Measurements from ENCODE around the gene GGCX. TPM values are rescaled to one million over a fixed set of nuclear protein-coding genes. Genes with fewer than 3 reads are reported as not detected.
A peak's percentile ranks its signal among the peaks of the same experiment; 100 is the strongest.

Gene GGCX
- polyA plus RNA-seq, 3 donors = 34.9 to 47.7 (median 47.2) TPM

DNA sequence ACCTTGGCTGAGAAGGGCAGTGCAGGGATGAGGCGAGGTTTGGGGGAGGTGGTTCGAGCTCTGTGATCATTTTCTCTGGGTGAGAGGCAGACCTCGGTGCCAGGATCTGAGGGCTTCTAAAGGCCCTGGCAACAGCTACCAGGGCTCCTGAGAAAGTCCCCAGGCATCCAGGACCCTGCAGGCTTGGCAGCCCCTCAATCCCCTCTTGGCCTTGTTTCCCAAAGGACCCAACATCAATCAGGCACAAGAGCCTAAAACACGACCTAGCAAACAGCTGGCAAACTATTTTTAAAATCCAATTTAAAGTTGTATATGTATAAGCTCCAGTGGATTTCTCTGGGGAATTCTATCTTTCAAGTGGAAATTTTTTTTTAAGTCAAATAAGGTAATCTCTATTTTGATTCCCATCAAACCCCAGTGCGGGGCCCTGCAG, 37.4 kb downstream of the GGCX start:
- DNase-seq = no peak

DNA sequence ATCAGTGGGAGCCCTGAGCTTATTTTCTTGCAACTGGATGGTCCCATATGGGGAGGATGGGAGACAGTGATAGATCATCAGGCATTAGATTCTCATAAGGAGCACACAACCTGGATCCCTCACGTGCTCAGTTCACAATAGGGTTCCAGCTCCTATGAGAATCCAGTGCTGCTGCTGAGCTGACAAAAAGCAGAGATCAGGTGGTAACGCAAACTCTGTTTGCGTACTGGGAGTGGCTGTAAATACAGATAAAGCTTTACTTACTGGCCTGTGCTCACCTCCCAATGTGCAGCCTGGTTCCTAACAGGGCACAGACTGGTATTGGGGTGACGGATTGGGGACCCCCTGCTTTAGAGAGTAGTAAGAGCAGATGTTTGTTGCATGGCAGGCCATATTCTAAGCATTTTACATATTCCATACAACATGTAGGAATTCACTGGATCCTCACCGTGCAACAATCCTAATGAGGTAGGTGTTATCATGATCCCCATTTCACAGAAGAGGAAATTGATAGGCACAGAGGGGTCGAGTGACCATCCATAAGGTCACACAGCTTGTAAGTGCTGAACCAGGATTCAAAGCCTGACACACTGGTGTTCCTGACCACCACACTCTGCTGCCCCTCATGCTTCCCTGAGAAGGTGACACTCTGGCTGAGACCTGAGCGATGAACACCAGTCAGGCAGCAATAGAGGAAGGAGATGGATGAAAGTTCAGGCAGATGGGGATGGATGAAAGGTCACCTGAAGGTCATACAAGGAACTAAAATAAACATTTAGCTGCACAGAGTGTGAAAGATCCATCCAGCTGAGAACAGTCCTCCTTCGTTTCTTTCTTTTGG, 38.0 kb downstream of the GGCX start:
- DNase-seq = no peak

DNA sequence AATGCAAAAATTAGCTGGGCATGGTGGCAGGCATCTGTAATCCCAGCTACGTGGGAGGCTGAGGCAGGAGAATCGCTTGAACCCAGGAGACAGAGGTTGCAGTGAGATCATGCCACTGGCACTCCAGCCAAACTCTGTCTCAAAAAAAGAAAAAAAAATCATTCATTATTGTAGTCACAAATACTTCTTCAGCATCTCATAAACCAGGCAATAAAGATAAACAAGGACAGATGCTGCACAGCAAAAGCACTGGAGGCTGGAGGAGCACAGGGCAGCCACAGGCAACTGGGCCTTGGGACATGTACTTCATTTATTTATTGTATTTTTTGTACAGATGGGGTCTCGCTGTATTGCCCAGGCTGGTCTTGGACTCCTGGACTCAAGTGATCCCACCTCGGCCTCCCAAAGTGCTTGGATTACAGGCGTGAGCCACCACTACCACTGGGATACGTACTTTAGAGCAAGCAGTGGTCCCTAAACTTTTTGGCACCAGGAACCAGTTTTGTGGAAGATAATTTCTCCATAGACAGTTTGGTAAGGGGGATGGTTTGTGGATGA, 39.1 kb downstream of the GGCX start:
- DNase-seq = no peak

DNA sequence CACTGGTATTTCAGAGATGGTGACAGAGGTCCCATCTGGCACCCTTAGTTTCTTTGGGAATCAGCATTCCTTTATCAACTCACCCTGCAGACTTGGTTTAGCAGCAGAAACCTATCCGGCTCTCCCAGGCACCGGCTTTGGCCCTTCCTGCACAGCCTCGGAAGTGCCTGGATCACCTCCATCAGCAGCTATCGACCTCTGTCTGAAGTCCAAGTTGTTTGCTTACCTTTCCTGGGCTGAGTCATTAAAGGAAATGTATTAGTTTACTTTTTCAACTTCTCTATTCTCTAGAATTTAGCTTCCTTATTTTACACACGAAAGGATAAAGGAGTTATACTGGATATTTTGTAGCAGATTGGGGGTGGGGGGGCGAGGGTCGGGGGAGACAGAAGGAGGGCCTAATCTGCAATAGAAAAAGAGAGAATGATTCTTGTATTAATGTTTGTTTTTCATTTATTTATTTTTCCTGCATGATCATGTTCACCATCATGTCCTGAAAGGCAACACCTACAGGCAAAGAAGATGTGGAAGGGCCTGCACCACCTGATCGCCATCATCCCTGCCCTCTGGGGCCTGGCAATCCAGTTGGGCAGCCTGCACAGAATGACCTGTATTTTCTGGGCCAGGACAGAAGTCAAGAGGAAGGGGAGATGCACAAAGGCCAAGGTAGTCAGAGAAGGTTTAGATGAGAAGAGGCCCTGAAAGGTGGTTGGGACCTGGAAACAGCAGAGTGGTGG, 44.5 kb downstream of the GGCX start:
- DNase-seq = no peak

DNA sequence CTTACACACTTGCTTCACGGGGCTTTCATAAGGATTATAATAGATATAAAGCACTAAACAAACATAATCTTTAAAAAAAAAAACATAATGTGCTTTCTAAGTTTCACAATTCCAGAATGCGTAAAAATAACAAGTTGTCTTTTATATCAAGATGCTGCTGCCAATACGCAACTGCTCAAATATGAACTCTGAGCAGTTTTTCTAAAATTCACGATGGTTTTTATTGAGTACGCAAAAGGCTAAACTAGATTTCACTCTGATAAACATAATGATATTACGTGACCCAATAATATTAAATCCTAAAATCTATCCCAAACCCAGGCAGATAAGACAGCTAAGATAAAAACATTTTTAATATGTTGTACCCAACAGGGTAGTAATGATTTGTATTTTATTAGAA, 47.0 kb downstream of the GGCX start:
- no peak for DNase-seq

DNA sequence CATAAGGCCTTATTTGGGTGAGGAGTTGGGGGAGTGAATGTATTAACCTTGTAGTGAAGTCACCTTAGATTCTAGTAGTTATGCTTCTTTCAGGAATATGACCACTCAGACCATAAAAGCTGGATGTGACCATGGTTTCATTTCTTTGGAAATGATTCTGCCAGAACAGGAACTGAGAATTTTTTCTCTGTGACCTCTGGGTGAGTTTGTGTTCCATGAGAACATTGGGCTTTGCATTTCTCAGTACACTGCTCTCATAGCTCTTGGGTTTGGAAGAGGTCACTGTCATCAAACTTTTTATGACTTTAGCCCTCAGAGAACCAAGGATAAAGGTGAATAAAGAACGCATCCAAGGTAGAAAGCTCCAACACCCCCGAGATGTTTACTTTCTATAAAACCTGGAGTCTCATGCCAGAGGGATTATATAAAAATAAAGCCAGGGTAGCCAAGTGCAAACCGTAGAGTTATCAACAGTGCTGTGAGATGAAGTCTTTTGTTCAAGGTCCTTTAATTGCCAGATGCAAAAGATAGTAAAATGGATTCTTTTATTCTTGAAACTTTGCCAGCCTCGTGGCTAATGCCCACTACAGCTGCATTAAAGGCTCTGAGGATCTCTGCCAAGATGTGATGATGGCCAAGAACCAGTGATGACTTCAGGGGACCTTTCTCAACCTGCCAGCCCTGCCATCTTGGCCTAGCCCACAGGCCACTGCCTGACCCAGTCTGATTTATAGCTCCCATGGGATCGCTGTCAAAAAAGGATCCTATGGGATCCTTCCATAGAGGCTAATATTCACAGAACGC, 50.1 kb downstream of the GGCX start:
- DNase-seq = no peak

DNA sequence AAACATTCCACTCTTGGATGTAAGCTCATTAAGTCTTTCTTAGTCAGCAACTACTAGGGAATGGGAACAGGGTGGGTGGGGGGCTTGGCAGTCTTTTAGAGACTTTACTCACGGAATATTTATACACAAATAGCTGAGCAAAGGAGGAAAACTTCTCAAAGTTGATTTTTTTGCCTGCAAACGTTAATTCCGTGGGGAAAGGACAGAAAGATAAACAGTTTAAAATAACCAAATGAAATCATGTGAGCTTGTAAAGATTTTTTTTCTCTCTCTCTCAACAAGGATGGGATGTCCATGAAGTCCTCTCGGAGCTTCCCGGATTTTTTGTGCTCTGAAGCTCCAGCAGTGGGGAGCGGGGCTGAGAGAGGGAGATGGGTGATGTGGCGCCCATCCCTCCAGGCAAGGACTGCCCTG, 54.5 kb downstream of the GGCX start:
- DNase-seq = no peak

DNA sequence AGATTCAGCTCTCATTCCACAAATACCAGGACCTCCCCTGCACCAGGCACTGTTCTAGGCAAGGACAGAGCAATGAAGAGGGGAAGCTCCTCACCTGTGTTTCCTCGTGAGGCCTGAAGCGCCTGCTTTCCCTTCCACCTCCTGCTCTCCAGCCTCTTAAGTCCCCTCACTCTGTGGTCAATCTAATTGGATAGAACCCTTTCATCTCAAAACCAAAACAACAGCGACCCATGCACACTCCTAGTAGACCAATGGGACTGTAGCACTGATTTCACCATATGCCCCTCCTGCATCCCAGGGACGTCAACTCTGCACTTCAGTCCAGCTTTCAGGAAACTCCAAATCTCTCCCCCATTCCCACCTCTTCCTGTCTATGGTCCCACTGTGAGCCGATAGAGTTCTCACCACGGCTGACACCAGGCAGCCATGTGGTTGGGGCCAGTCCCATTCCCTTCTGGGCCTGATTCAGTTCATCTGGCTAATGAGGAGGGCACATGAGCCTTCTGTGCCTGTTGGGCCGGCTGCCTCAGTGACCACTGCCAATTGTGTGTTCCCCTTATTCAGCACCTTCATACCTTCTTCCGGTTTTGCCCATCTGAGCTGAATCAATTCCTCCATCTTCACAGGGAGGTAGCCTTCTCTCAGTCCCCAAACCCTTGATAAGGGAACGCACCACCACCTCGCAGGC, 55.6 kb downstream of the GGCX start:
- DNase-seq = no peak

DNA sequence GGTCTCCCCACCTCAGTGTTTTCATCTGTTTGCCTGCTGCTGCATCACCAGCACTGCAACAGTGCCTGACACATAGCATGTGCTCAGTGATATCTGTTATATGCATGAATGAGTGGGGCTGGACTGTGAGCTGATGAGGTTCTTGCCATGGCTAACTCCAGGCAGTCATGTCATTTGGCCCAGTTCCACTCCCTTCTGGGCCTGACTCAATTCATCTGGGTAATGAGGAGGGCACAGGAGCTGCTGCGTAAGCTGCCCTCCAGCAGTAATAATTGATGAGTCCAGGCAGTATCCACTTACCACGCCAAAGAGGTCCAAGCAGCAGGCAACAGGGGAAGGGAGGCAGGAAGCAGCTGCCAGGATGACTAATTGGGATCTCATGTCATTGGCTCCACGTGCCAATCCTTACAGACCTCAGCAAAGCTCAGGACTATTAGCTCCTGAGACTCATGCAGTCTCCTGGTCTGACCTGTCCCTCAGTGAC, 56.5 kb downstream of the GGCX start:
- peak; percentile 33 for DNase-seq

DNA sequence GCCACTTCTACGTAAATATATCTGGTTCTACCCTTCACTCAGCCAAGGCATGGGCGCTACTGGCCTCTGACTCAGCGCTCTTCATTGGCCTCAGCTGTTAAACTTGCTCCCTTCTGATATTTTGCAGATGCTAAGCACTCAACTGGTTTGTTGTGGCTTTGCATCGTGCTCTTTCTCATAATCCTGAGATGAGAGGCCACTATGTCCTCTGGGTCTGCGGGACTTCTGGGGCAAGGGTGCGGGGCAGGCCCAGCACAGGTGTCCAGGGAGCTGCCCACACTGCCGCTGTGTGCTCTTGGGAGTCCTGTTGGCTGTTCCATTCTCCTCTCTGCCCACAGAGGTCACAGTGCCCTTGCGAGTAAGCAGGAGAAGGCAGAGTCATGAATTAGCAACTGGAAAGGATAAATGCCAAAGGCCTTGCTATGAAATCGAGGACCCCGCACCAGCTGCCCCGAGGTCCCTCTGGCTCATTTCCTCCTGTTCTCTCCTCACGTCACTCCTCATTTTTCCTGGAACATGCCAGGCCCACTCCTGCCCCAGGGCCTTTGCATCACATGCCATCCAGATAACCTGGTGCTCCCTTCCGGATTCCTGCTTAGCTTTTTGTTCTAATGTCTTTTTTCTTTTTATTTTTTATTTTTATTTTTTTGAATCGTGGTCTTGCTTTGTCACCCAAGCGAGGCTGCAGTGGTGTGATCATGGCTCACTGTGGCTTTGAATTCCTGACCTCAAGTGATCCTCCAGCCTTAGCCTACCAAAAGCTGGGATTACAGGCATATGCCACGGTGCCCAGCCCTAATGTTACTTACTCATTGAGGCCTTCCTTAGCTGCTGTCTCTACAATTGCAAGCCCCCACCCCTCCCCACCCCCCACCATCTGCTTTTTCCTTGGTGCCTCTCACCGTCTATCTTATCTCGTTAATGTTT, 57.2 kb downstream of the GGCX start:
- DNase-seq = no peak

DNA sequence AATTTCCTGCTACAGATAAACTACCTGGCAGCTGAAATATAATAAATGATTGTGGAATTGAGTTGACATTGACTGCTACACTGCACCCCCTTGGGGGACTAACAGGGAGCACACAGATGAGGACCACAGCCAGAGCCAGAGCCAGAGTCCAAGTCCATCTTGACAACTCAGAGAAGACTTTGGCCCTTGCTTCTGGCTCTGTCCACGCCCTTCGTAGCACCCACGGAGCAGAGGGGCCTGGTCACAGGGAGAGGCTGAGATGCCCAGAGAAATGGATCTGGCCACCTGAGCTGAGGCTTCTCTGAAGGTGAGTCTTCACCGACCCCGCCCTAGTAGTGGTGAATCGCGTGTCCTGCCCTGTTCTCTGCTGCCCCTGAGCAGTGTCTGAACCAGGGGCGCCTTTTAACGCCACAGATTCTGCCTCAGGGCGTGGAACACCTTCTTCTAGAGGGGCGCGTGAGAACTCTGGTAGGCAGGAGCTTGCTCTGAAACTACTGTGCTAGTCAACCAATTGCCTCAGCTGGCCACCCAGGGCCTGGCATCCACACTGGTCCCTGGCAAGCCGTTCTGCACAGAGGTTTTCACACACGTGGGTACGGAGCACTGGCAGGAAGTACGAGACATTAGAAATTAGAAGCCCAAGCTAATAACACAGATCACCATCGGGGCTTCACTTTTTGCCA, 58.0 kb downstream of the GGCX start:
- DNase-seq = no peak

DNA sequence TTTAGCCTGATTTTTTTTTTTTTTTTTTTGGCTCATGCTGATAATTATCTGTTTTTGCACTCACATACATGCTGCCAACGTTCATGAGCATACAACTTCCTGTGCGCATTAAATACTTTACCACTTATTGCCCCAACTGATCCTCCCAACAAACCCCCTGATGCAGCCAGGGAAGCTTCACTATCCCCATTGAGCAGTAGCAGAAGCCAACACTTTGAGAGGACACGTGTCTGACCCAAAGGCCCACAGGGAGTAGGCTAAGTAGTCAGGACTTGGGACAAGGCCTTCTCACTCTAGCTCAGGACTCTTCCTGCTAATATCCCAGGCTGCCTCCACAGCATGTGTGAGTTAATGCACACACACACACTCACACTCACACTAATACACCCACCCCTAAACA, 58.6 kb downstream of the GGCX start:
- DNase-seq = no peak

DNA sequence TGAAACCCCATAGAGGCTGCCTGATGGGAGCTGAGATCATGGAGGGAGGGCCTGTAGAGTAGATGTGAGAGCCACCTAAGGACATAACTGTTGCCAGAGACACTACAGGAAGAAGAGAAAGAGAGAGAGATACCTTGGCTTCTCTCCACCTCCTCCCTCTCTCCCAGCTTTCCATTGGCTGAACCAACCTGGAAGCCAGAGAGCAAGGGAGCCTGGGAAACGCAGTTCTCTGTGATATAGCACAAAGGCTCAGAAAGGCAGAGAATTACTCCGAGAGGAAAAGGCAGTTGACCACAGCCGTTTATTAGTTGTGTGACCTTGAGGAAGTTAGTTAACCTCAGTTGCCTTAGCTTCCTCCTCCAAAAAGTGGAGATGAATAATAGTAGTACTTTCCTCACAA, 60.0 kb downstream of the GGCX start:
- DNase-seq = no peak

DNA sequence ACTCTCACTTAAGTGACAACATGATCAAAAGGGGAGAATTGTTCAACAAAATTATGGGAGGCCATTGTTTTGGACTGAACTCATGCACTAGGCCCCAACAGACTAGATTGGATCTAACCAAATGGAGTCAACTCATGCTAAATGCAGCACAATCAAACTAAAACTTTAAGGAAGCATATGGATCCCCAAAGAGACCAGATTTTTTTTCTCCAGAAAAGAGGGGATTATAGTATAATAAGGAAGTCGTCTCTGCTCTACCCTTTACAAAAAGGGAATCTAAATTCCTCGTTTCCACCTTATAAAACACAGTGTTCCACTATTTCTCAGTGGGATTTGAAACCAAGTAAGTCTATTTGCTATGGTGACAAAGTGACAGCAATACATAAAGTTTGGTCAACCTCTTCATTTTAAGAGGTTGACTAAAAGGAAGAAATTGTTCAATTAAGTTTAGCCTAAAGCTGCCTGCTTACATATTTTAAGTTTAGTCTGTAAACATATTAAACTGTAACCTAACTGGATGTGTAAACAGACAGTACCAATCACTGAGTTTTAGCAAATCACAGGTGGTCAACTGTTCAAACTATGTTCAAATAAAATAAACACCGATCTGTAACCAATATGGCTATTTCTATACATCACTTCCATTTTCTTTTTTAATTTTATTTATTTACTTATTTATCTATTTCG, 63.2 kb downstream of the GGCX start:
- no peak for DNase-seq

DNA sequence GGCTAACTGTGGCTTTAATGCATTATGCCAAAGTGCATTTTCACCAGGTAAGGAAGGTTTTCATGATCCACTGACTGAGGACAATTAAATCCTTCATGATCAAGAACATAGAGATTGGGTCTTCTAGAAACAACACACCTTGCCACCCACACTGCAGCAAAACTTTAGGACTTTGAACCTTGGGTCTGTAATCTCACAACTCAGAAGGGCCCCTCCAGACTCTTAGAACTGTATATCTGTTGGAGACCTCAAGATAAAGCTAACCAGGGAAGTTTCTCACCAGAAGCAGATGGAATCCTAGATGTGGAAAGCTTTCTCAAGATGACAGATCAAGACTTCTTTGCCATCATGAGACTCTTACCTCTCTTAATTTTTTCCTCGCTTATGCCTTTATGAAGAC, 64.9 kb downstream of the GGCX start:
- DNase-seq = no peak

All from renal pelvis (tissue), 4 donors.